ENCODE data around the gene NRXN3.

Gene NRXN3

GRCh38 chr14:78170203-78170602 is at the start of gene NRXN3:
NRXN3 (plus strand) TSS chr14:78170373; CDS start chr14:78243094, 72,721 bp downstream.
- no peak for DNase-seq (ENCODE audit: low read depth)

DNA sequence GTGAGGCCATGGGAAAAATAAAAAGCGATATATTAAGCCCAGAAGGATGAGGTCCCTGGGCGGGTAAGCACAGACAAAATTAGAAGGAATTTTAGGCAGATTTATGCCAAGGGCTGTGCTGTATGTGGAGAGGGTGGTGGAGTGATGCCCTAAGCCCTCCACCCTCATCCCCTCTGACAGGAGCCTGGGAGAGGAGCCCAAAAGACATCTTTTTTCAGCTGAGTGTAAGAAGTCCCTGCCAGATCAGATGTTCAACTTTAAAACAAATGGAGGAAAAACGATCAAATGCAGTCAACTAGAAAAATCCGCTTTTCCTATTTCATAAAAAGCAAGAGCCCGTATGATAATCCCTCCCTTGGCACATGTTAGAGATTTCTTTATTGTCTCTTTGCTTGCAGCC is 47.7 kb upstream of the NRXN3 start:
- no peak for DNase-seq (ENCODE audit: low read depth)

DNA sequence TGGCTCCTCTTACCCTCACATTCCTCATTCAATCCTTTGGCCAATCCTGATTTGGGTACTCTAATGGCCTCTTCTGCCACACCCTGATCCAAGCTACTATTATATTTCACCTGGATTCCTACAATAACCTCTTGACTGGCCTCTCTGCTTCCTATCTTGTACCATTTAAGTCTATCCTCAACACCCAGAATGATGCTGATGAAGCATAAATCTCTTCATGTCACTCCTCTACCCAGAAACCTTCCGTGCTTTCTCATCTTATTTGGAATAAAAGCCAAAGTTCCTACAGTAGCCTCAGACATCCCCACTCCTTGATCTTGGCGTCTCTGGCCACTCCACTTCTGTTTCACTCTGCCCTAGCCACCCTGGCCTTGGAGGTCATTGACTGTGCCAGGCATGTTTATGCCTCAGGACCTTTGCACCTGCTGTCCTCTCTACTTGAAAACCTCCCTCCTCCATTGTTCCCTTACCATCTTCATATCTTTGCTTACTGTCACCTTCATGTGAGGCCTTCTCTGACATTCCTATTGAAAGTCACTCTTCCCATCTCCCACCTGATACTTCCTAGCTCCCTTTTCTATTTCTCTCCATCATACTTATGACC is 46.4 kb upstream of the NRXN3 start:
- no peak for DNase-seq (ENCODE audit: low read depth)

DNA sequence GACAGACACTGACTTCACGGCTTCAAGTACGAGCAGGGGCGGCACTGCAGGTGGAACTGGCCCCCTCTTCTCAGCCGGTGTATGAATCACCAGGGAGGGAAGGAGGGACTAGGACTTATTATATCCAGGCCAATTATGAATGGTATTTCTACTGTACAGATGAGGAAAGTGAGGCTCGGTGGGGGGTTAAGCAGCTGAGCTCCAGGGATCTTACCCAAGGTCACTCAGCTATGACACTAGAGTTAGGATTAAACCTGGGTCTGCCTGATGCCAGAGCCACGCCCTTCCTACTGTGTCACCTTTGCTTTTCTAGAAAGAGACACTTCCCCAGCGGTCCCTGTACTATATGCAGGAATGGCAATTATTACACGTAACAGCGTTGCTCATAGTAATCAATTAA is 42.2 kb upstream of the NRXN3 start:
- DNase-seq (ENCODE audit: low read depth) = no peak

GRCh38 chr14:78129375-78129774 is 40.8 kb upstream of the NRXN3 start:
- DNase-seq (ENCODE audit: low read depth) = no peak

GRCh38 chr14:78130356-78130755 is 39.8 kb upstream of the NRXN3 start:
- DNase-seq (ENCODE audit: low read depth) = no peak

DNA sequence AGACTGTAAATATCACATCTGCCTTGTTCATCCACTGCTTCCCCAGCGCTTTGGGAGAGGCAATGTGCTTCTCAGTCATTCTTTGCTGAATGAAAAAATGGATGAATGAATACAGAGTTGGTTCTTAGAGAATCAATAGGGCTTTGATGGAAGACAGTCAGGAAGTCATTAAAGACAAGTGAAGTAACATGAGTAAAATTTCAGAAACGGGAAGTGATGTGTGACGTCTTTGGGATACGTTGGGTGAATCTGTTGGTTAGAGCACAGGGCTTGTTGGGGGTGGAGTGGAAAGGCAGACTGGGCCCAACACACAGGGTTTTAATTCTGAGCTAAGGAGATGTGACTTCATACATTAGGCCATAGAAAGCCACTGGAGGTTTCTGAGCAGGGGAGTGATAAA is 39.0 kb upstream of the NRXN3 start:
- no peak for DNase-seq (ENCODE audit: low read depth)

- DNase-seq (ENCODE audit: low read depth) = no peak
Observed at GRCh38 chr14:78131616-78132015, 38.6 kb upstream of the NRXN3 start.

DNA sequence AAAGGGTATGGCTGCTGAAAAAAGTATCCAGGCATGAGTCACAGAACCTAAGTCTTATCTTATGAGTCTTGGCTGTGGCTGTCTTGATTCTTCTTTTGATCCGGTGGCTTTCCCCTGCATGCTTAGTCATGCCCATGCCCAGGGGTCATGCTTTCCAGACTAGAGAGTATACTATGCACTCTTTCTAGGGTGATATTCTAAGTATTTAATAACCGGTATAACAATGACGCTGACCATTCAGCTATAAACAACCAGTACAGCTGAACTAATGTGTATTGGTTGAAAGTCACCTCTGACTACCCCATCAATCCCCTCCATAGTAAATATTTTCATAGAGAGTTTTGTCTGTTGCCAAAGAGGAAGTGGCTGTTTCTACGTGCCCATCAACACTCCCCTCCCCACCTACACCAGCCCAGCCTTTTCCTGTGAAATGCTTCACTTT is 34.7 kb upstream of the NRXN3 start:
- DNase-seq (ENCODE audit: low read depth) = no peak

GRCh38 chr14:78136695-78137094 is 33.5 kb upstream of the NRXN3 start:
- no peak for DNase-seq (ENCODE audit: low read depth)

- DNase-seq (ENCODE audit: low read depth) = no peak
Observed at GRCh38 chr14:78141590-78141989, 28.6 kb upstream of the NRXN3 start.

- no peak for DNase-seq (ENCODE audit: low read depth)
Observed at GRCh38 chr14:78142998-78143397, 27.2 kb upstream of the NRXN3 start.

DNA sequence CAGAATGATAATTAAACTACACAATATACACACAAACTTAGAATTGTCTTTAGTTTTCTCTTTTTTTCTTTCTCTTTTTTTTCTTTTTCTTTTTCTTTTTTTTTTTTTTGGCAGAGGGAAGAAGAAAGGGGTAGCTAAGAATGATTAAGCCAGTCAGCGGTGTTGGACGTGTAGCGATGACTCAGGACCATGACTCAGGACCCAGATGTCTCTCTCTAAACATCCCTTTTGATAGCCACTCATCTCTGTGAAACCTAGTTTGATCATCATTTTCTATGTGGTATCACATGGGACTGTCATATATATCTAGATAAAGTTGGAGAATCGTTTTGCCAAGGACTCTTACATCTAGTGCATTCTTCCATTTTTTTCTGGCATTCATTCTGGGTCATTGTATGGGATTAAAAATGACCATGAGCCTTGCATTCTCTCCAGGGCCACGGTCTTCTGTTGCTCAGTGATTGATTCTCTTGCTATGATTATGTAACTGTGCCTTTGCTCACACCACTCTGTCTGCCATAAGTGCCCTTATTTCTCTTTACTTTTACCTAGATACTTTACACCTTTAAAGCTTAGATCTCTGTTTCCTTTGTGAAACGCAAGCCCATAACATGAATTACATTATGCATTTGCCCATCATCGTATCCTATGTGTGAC is 26.6 kb upstream of the NRXN3 start:
- DNase-seq (ENCODE audit: low read depth) = no peak

DNA sequence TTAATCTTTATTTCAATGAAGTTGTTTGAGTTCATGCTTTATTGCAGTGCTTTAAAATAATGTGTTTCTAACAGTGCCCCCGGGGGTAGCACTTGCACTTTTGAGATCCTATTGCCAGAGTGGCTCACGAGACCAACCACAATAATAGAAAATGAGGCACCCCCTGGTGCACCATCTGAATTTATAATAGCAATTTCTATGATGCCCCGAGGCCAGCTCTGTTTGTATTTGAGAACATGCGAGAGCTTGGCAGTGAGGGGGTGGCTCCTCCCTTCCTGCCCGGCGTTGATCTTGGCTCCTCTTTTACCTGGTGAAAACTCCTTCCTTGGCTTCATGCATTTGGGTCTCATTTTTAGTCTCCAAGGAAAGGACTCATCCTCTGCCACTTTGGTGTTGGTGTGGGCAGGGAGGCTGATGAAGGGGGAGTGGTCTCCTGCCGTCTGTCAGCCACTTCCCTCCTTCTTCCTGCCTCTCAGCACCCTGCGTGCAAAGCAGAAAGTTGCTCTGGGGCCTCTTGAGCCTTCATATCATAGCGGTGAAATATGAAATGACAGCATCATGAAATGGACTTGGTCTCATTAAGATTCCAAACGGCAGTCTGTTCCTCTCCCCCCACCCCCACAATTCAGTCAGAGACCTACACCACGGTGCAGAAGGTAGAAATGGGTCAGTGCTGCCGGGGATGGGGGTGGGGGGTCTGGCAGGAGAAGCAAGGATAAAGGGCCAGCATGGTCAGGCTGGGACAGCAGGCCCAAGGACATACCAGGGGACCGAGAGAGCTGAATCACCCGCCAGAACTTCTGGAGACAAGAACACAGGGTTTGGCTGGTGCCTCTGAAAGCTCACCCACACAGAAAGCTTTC is 17.7 kb upstream of the NRXN3 start:
- DNase-seq (ENCODE audit: low read depth) = no peak

DNA sequence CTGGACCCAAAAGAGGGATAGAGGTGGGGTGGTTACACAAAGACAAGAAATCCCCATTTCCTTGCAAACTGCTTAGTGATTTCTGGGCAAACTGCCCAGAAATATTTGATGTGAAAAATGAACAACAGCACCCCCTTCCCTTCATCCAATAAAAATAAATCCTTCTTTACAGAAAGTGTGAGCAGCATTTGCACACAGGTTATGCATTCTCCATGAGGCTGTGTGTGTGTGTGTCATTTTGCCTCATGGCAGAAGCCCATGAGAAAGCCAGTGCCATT is 17.2 kb upstream of the NRXN3 start:
- DNase-seq (ENCODE audit: low read depth) = no peak

GRCh38 chr14:78154827-78155226 is 15.3 kb upstream of the NRXN3 start:
- DNase-seq (ENCODE audit: low read depth) = no peak

GRCh38 chr14:78156196-78156595 is 14.0 kb upstream of the NRXN3 start:
- no peak for DNase-seq (ENCODE audit: low read depth)

- DNase-seq (ENCODE audit: low read depth) = no peak
Observed at GRCh38 chr14:78157494-78158437, 12.4 kb upstream of the NRXN3 start.

DNA sequence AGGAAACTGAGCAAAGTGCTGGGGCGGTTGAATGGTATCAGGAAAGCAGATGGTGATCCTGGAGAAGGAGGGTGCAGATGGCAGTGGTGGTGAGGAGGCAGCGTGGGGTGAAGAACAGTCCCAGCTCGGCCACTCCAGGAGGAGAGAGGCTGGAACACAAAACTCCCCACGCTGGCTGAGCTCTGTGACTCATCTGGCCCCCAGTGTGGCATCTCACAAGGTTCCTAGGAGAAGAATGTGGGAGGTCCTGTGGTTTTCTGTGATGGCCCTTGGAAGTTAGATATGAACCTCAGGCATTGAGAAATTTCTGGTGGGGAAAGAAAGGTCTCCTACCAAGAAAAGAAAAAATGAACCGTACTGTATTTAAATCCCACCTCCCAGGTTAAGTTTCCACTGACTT is 8.0 kb upstream of the NRXN3 start:
- no peak for DNase-seq (ENCODE audit: low read depth)

DNA sequence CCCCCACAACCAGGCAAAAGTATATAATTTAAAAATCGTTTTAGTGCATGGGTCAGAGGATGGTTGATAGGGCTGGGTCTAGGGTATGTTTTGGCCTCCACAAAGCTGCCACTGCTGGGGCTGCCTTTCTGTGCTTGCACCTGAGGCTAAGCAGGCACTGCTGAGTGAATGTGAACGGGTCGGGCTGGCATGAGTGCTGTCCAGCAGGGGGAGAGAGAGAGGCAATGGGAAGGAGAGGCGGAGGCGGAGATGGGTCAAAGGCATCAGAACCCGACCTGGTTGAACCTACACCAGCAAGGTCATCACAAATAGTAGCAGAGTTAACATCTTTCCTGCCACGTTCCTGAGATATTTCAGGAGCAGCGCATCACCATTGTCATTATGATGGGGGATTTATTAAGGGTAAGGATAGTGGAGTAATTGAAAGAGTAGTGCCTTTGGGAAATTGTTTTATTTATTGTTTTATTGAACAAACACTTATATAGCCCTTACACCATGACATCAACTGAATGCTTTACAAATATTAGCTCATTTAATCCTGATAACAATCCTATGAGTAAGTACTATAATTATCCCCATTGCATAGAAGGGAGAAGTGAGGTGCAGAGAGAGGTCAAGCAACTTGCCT is 5.8 kb upstream of the NRXN3 start:
- no peak for DNase-seq (ENCODE audit: low read depth)

DNA sequence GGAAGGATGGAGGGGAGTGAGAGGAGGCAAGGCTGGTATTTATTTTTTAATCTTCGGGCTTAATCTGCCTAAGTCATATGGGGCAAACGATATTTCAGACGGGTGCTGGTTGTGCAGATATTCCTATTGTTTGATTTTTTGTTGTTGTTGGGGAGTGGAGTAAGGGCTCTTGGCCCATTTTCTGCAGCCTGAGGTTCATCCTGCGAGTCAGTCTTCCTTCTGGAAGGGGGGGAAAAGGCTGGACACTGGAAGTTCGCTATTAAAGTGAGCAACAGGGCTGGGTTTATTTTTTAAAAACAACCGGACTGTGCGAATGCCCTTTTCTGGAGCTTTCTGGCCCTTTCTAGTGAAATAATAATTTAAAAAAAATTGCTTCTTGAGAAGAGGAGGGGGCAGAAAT is 2.3 kb downstream of the NRXN3 start:
- no peak for DNase-seq (ENCODE audit: low read depth)

All from GM04503 (cell line).